C4-2B (cell line): ENCODE results near the gene C4A.

Experiments used
- H3K27ac ChIP-seq: fragments of 450-650 bp; 2 replicates; pipeline ENCODE4 v1.5.1; 2017
- ZFX ChIP-seq: fragments of 450-650 bp; IDR thresholded peaks from 2 replicates; pipeline ENCODE4 v1.6.1; 2017
- TF ChIP-seq, protein P1 (sequence below): fragments of 450-650 bp; conservative IDR thresholded peaks from 2 replicates; pipeline ENCODE4 v1.5.1; 2017; ENCODE audit warnings: mild to moderate bottlenecking

The C4A gene

DNA sequence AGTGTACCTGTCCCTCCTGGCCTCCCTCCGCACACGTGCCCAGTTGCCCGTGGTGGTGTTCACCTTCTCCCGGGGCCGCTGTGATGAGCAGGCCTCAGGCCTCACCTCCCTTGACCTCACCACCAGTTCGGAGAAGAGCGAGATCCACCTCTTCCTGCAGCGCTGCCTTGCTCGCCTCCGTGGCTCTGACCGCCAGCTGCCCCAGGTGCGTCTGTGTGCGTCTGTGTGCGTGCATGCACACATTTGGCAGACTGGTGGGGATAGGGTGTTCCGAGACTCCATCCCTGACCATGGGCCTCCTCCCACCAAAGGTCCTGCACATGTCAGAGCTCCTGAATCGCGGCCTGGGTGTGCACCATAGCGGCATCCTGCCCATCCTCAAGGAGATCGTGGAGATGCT is 17.9 kb upstream of the C4A start:
- no peak overlapping the region for H3K27ac ChIP-seq
- TF ChIP-seq, protein P1, sequence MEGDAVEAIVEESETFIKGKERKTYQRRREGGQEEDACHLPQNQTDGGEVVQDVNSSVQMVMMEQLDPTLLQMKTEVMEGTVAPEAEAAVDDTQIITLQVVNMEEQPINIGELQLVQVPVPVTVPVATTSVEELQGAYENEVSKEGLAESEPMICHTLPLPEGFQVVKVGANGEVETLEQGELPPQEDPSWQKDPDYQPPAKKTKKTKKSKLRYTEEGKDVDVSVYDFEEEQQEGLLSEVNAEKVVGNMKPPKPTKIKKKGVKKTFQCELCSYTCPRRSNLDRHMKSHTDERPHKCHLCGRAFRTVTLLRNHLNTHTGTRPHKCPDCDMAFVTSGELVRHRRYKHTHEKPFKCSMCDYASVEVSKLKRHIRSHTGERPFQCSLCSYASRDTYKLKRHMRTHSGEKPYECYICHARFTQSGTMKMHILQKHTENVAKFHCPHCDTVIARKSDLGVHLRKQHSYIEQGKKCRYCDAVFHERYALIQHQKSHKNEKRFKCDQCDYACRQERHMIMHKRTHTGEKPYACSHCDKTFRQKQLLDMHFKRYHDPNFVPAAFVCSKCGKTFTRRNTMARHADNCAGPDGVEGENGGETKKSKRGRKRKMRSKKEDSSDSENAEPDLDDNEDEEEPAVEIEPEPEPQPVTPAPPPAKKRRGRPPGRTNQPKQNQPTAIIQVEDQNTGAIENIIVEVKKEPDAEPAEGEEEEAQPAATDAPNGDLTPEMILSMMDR, result no peak
- no peak for TF ChIP-seq ZFX

DNA sequence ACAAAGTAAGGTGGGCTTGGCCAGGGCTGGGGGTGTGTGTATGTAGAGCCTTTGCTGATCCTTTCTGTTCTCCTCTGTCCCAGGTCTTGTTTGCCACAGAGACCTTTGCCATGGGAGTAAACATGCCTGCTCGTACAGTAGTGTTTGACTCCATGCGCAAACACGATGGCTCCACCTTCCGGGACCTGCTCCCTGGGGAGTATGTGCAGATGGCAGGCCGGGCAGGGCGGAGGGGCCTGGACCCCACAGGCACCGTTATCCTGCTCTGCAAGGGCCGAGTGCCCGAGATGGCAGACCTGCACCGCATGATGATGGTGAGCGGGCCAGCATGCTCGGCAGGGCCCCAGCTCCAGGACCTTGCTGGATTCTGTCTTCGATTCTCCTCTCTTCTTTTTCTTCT is 16.2 kb upstream of the C4A start:
- no peak overlapping the region for H3K27ac ChIP-seq
- TF ChIP-seq, protein P1, result no peak

DNA sequence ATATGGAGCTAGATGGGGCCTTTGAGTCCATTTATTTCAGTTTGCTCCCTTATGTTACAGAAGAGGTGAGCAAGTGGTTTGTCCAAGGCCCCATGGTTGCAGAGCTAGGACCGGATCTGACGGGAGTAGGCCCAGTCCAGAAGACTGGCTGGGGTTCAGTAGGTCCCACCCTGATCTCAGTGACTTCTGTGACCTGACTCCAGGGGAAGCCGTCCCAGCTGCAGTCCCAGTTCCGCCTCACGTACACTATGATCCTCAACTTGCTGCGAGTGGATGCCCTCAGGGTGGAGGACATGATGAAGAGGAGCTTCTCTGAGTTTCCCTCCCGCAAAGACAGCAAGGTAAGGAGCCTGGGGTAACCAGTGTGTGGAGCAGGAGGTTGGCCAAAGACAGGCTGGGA is 15.4 kb upstream of the C4A start:
- TF ChIP-seq, protein P1, result no peak
- TF ChIP-seq ZFX, result no peak
- no peak overlapping the region for H3K27ac ChIP-seq

DNA sequence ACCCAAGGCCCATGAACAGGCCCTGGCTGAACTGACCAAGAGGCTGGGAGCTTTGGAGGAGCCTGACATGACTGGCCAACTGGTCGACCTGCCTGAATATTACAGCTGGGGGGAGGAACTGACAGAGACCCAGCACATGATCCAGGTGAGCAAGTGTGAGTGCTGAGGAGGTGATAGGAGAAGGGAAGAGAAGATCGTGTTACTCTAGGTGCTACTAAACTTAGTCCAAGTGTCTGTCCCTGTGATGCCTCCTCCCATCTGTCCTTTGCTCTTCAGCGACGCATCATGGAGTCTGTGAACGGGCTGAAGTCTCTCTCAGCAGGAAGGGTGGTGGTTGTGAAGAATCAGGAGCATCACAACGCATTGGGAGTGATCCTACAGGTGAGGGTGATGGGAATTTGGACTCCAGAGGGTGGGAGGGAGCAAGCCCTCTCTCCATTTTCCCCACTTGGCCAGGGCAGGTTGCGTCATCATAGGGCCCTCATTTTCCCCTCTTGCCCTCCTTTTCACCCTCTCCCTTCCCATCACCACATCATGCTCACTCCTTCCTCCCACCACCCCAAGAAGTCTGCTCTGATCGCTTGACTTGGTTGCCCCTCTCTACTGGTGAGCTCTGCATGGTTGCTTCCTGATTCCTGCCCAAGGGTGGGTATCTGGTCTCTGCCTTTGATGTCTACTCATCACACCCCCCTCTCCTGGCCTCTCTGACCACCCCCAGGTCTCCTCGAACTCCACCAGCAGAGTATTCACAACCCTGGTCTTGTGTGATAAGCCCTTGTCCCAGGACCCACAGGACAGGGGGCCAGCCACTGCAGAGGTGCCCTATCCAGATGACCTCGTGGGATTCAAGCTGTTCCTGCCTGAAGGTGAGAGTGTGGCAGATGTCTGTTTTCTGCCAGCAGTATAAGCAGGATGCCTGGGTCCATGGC is 14.6 kb upstream of the C4A start:
- H3K27ac ChIP-seq, result no peak overlapping the region
- TF ChIP-seq ZFX, result no peak
- TF ChIP-seq, protein P1, result no peak

DNA sequence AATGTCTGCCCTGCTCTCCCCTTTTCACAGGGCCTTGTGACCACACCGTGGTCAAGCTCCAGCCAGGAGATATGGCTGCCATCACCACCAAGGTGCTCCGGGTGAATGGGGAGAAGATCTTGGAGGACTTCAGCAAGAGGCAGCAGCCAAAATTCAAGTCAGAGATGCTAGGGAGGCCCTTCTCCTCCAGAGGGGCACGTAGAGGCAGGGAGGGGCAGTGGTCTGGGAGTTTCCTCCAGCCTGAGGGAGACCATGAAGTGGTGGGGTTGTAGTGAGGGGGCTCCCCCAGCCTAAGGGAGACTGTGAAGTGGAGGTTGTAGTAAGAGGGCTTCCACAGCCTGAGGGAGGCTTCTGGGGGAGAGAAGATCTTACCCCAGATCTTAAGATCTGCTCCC is 13.9 kb upstream of the C4A start:
- no peak for TF ChIP-seq ZFX
- TF ChIP-seq, protein P1, result no peak
- H3K27ac ChIP-seq, result no peak overlapping the region

DNA sequence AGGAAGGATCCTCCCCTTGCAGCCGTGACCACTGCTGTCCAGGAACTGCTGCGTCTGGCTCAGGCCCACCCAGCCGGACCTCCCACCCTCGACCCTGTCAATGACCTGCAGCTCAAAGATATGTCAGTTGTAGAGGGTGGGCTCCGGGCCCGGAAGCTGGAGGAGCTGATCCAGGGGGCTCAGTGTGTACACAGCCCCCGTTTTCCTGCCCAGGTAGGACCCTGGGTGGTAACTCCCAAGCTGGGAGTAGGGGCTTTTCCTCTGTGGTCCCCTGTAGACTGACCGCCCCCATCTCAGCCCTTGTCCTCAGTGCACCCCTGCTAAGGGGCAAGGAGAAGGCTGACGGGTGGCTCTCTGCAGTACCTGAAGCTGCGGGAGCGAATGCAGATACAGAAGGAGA is 13.5 kb upstream of the C4A start:
- H3K27ac ChIP-seq, result no peak overlapping the region
- no peak for TF ChIP-seq ZFX
- TF ChIP-seq, protein P1, result no peak

DNA sequence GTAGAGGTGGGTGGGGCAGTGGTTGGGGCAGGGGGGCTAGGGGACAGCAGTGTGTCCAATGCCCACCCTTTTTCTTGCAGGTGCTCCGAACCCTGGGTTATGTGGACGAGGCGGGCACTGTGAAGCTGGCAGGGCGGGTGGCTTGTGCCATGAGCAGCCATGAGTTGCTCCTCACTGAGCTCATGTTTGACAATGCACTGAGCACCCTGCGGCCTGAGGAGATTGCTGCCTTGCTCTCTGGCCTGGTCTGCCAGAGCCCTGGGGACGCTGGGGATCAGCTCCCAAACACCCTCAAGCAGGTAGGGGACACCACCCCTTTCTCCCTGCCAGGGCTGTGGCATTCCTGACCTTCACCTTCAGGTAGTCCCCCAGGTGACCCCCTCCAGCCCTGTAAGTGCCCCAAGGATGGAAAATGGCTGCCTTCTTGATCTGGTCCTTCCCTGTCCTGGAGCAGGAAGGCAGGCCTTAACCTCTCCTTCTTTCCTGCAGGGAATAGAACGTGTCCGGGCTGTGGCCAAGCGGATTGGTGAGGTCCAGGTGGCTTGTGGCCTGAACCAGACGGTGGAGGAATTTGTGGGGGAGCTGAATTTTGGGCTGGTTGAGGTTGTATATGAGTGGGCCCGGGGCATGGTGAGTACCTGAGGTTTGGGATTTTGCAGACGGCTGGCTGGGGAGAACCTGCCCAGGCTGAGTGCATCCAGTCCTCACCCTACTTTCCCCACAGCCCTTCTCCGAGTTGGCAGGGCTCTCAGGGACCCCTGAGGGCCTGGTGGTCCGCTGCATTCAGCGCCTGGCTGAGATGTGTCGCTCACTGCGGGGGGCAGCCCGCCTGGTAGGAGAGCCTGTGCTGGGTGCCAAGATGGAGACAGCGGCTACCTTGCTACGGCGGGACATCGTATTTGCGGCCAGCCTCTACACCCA is 12.8 kb upstream of the C4A start:
- TF ChIP-seq ZFX, result no peak
- TF ChIP-seq, protein P1, result no peak
- no peak overlapping the region for H3K27ac ChIP-seq
